Lower leg skin (tissue), 3 donors: Measurements from ENCODE around the gene OSMR.

ENCODE experiments used
- CTCF ChIP-seq, 3 donors: fragments of 450-650 bp; IDR thresholded peaks; one replicate each; pipeline ENCODE4 v1.5.1; 2016; ENCODE audit warnings: antibody characterized with exemption in 3 of 3, mild to moderate bottlenecking in 3 of 3, moderate library complexity in 2 of 3
- POLR2A ChIP-seq, 2 donors: fragments of 450-650 bp; IDR thresholded peaks; one replicate each; pipeline ENCODE4 v1.6.1; 2016 to 2017; ENCODE audit warnings: antibody characterized with exemption in 2 of 2, mild to moderate bottlenecking in 1 of 2, moderate library complexity in 1 of 2

- TF ChIP-seq CTCF (IDR thresholded peaks at IDR 0.05) (no peak), POLR2A (IDR thresholded peaks at IDR 0.05) (no peak)
Observed at GRCh38 chr5:38825494-38825893, 20.3 kb upstream of the OSMR start.
